HEK293 (cell line): Measurements from ENCODE around the gene WDFY2.

Experiments used
- CTCF ChIA-PET: fragments of 350-600 bp; formaldehyde crosslinking; extraction: SDS; loops from one replicate; lab custom pipeline; 2021; ENCODE audit warnings: antibody characterized with exemption; lab: Yijun Ruan, JAX
- POLR2A ChIA-PET: fragments of 300-600 bp; formaldehyde crosslinking; extraction: SDS; loops from one replicate; lab custom pipeline; 2020; ENCODE audit warnings: antibody characterized with exemption, inconsistent platforms; lab: Yijun Ruan, JAX
- H3K27ac ChIP-seq: fragments of 200-500 bp; sonication (Bioruptor generic); 2 replicates; pipeline ENCODE4 v1.5.1; 2014; ENCODE audit warnings: low read depth, low read length, control low read depth, inconsistent platforms; ENCODE audit errors: extremely low read depth
- H3K36me3 ChIP-seq, 2 experiments: fragments of 200-500 bp in 1 of 2; sonication (Bioruptor generic) in 1 of 2; 1 replicate in 1 of 2; 2 replicates in 1 of 2; pipeline ENCODE4 v1.5.1; 2014 to 2017; ENCODE audit warnings: inconsistent platforms in 2 of 2, low read length in 2 of 2; ENCODE audit not compliant: control insufficient read depth in 2 of 2, insufficient read depth in 1 of 2
- H3K4me1 ChIP-seq: fragments of 200-500 bp; sonication (Bioruptor generic); 2 replicates; pipeline ENCODE4 v1.5.1; 2014; ENCODE audit warnings: mild to moderate bottlenecking, low read length, inconsistent platforms; ENCODE audit not compliant: control insufficient read depth, insufficient read depth
- H3K4me3 ChIP-seq: 2 replicates; pipeline ENCODE4 v1.5.1; 2011; ENCODE audit warnings: low read depth, mild to moderate bottlenecking, control low read depth, low read length, moderate library complexity
- H3K9me3 ChIP-seq: fragments of 200-500 bp; sonication (Bioruptor generic); 2 replicates; pipeline ENCODE4 v1.5.1; 2014; ENCODE audit warnings: low read depth, low read length, inconsistent platforms; ENCODE audit not compliant: control insufficient read depth, insufficient read depth
- ATF2 ChIP-seq: fragments of 450-650 bp; formaldehyde crosslinking; IDR thresholded peaks from 2 replicates; pipeline ENCODE4 v1.5.1; 2016; ENCODE audit warnings: missing biosample characterization, missing genetic modification characterization, low read depth
- BCL11B ChIP-seq: fragments of 450-650 bp; formaldehyde crosslinking; IDR thresholded peaks from 2 replicates; pipeline ENCODE4 v1.5.1; 2016; ENCODE audit warnings: low read depth, missing biosample characterization, missing genetic modification characterization
- KLF7 ChIP-seq: fragments of 450-650 bp; formaldehyde crosslinking; IDR thresholded peaks from 2 replicates; pipeline ENCODE4 v1.5.1; 2016; ENCODE audit warnings: missing biosample characterization, missing genetic modification characterization, borderline replicate concordance
- MZF1 ChIP-seq: fragments of 450-650 bp; formaldehyde crosslinking; IDR thresholded peaks from 2 replicates; pipeline ENCODE4 v1.5.1; 2017; ENCODE audit warnings: missing biosample characterization, missing genetic modification characterization, borderline replicate concordance
- SALL2 ChIP-seq: fragments of 450-650 bp; formaldehyde crosslinking; IDR thresholded peaks from 2 replicates; pipeline ENCODE4 v1.5.0; 2017; ENCODE audit warnings: missing biosample characterization, mild to moderate bottlenecking, missing genetic modification characterization, borderline replicate concordance
- SETDB1 ChIP-seq: IDR thresholded peaks from one replicate; pipeline ENCODE4 v1.6.1; 2017; ENCODE audit warnings: mild to moderate bottlenecking, low read length, moderate library complexity, mixed read lengths; ENCODE audit not compliant: insufficient read length
- TRIM28 ChIP-seq: IDR thresholded peaks from 2 replicates; pipeline ENCODE4 v1.6.1; 2011; ENCODE audit warnings: low read length, control low read depth, borderline replicate concordance
- ZBTB17 ChIP-seq: fragments of 450-650 bp; formaldehyde crosslinking; IDR thresholded peaks from 2 replicates; pipeline ENCODE4 v1.5.1; 2016; ENCODE audit warnings: missing biosample characterization, missing genetic modification characterization
- ZEB2 ChIP-seq: fragments of 450-650 bp; formaldehyde crosslinking; IDR thresholded peaks from 2 replicates; pipeline ENCODE4 v1.5.1; 2016; ENCODE audit warnings: missing biosample characterization, missing genetic modification characterization
- ZFP69B ChIP-seq: fragments of 450-650 bp; formaldehyde crosslinking; IDR thresholded peaks from 2 replicates; pipeline ENCODE4 v1.5.1; 2016; ENCODE audit warnings: missing biosample characterization, missing genetic modification characterization
- ZIC2 ChIP-seq: fragments of 450-650 bp; formaldehyde crosslinking; IDR thresholded peaks from 2 replicates; pipeline ENCODE4 v1.5.1; 2016; ENCODE audit warnings: missing biosample characterization, missing genetic modification characterization
- ZNF138 ChIP-seq: fragments of 450-650 bp; formaldehyde crosslinking; IDR thresholded peaks from 2 replicates; pipeline ENCODE4 v1.5.1; 2016; ENCODE audit warnings: missing biosample characterization, missing genetic modification characterization, borderline replicate concordance
- ZNF140 ChIP-seq: fragments of 450-650 bp; formaldehyde crosslinking; IDR thresholded peaks from 2 replicates; pipeline ENCODE4 v1.5.1; 2016; ENCODE audit warnings: missing biosample characterization, missing genetic modification characterization
- ZNF18 ChIP-seq: fragments of 450-650 bp; formaldehyde crosslinking; IDR thresholded peaks from 2 replicates; pipeline ENCODE4 v1.5.1; 2016; ENCODE audit warnings: missing biosample characterization, missing genetic modification characterization
- ZNF184 ChIP-seq: fragments of 450-650 bp; IDR thresholded peaks from 2 replicates; pipeline ENCODE4 v1.5.1; 2018; ENCODE audit warnings: missing biosample characterization, mild to moderate bottlenecking, missing genetic modification characterization
- ZNF2 ChIP-seq: fragments of 450-650 bp; formaldehyde crosslinking; IDR thresholded peaks from 2 replicates; pipeline ENCODE4 v1.5.1; 2016; ENCODE audit warnings: missing biosample characterization, missing genetic modification characterization
- ZNF223 ChIP-seq: fragments of 450-650 bp; formaldehyde crosslinking; IDR thresholded peaks from 2 replicates; pipeline ENCODE4 v1.5.1; 2016; ENCODE audit warnings: missing biosample characterization, missing genetic modification characterization
- ZNF24 ChIP-seq: fragments of 450-650 bp; formaldehyde crosslinking; IDR thresholded peaks from 2 replicates; pipeline ENCODE4 v1.5.1; 2016; ENCODE audit warnings: missing biosample characterization, missing genetic modification characterization
- ZNF366 ChIP-seq: fragments of 450-650 bp; formaldehyde crosslinking; conservative IDR thresholded peaks from 2 replicates; pipeline ENCODE4 v1.5.1; 2016; ENCODE audit warnings: missing biosample characterization, missing genetic modification characterization
- ZNF398 ChIP-seq: fragments of 450-650 bp; formaldehyde crosslinking; IDR thresholded peaks from 2 replicates; pipeline ENCODE4 v1.5.1; 2017; ENCODE audit warnings: missing biosample characterization, missing genetic modification characterization
- ZNF426 ChIP-seq: fragments of 450-650 bp; formaldehyde crosslinking; IDR thresholded peaks from 2 replicates; pipeline ENCODE4 v1.5.1; 2017; ENCODE audit warnings: missing biosample characterization, missing genetic modification characterization, mild to moderate bottlenecking, inconsistent platforms, moderate library complexity
- ZNF473 ChIP-seq: fragments of 450-650 bp; formaldehyde crosslinking; IDR thresholded peaks from 2 replicates; pipeline ENCODE4 v1.5.1; 2017; ENCODE audit warnings: missing biosample characterization, missing genetic modification characterization
- ZNF558 ChIP-seq: fragments of 450-650 bp; formaldehyde crosslinking; IDR thresholded peaks from 2 replicates; pipeline ENCODE4 v1.5.1; 2016; ENCODE audit warnings: missing biosample characterization, missing genetic modification characterization
- ZNF561 ChIP-seq: fragments of 450-650 bp; IDR thresholded peaks from 2 replicates; pipeline ENCODE4 v1.5.1; 2018; ENCODE audit warnings: missing biosample characterization, missing genetic modification characterization, borderline replicate concordance
- ZNF610 ChIP-seq: fragments of 450-650 bp; formaldehyde crosslinking; IDR thresholded peaks from 2 replicates; pipeline ENCODE4 v1.5.1; 2016; ENCODE audit warnings: missing biosample characterization, missing genetic modification characterization, borderline replicate concordance
- ZNF623 ChIP-seq: fragments of 450-650 bp; formaldehyde crosslinking; IDR thresholded peaks from 2 replicates; pipeline ENCODE4 v1.5.1; 2016; ENCODE audit warnings: missing biosample characterization, missing genetic modification characterization
- ZNF624 ChIP-seq: fragments of 450-650 bp; formaldehyde crosslinking; IDR thresholded peaks from 2 replicates; pipeline ENCODE4 v1.5.1; 2017; ENCODE audit warnings: missing biosample characterization, missing genetic modification characterization
- ZNF658 ChIP-seq: fragments of 450-650 bp; formaldehyde crosslinking; IDR thresholded peaks from 2 replicates; pipeline ENCODE4; 2016; ENCODE audit warnings: missing biosample characterization, missing genetic modification characterization
- ZNF704 ChIP-seq: fragments of 450-650 bp; formaldehyde crosslinking; IDR thresholded peaks from 2 replicates; pipeline ENCODE4 v1.5.1; 2016; ENCODE audit warnings: missing biosample characterization, missing genetic modification characterization
- ZNF830 ChIP-seq: fragments of 450-650 bp; IDR thresholded peaks from 2 replicates; pipeline ENCODE4 v1.5.0; 2018; ENCODE audit warnings: missing biosample characterization, missing genetic modification characterization, low read depth, mild to moderate bottlenecking, moderate library complexity

WDFY2 gene

GRCh38 chr13:51603716-51604115, 19.5 kb downstream of the WDFY2 start:
- CTCF ChIA-PET: no interaction called here
- no peaks in the 10 kb centered on the region for H3K9me3 ChIP-seq
- POLR2A ChIA-PET: interaction anchor here (1.6 kb wide), 1 partner anchor 151 kb away, joined by 4 read pairs; the partner anchor contains the start of gene INTS6
- no peak for TF ChIP-seq SETDB1
- no peak for TF ChIP-seq ATF2 (tag by site-specific recombination)
- TF ChIP-seq ZNF658 (tag by site-specific recombination): no peak
- TF ChIP-seq ZNF366 (tag by site-specific recombination): no peak
- TF ChIP-seq ZNF426: no peak
- no peak for TF ChIP-seq ZNF610 (tag by site-specific recombination)
- TF ChIP-seq ZNF704 (tag by site-specific recombination): no peak
- TF ChIP-seq TRIM28: no peak
- no peak for TF ChIP-seq ZNF2 (tag by site-specific recombination)
- no peak for TF ChIP-seq SALL2 (tag by site-specific recombination)
- no peak for TF ChIP-seq ZNF558
- TF ChIP-seq ZNF473 (tag by site-specific recombination): no peak
- no peak for TF ChIP-seq ZNF561
- TF ChIP-seq ZNF184 (tag by site-specific recombination): no peak
- TF ChIP-seq MZF1 (tag by site-specific recombination): no peak
- TF ChIP-seq ZNF18 (tag by site-specific recombination): no peak
- no peak for TF ChIP-seq ZIC2 (tag by site-specific recombination)
- TF ChIP-seq, all 188 proteins: peak for 0
- H3K27ac ChIP-seq: no peak overlapping the region
- H3K36me3 ChIP-seq: no peaks in the 10 kb centered on the region
- no peak overlapping the region for H3K4me3 ChIP-seq
- H3K4me1 ChIP-seq: 0 out of 2 replicates have a peak, but pooled peaks cover 2% of the 10 kb centered on the region

GRCh38 chr13:51605698-51606097, 21.4 kb downstream of the WDFY2 start:
- H3K36me3 ChIP-seq: no peaks in the 10 kb centered on the region
- ChIA-PET POLR2A (no interaction called here), CTCF (no interaction called here)
- no peak overlapping the region for H3K27ac ChIP-seq
- H3K9me3 ChIP-seq: no peaks in the 10 kb centered on the region
- H3K4me1 ChIP-seq: 0 out of 2 replicates have a peak, but pooled peaks cover 2% of the 10 kb centered on the region
- no peak overlapping the region for H3K4me3 ChIP-seq
- TF ChIP-seq ZNF610 (tag by site-specific recombination) (no peak), ZNF24 (no peak), ZNF138 (tag by site-specific recombination) (no peak), KLF7 (no peak), BCL11B (no peak), ZNF223 (tag by site-specific recombination) (no peak), ZNF830 (no peak), ZNF623 (tag by site-specific recombination) (no peak), ZFP69B (tag by site-specific recombination) (no peak), ZNF398 (no peak), ZNF140 (tag by site-specific recombination) (no peak), ZEB2 (tag by site-specific recombination) (no peak), ZBTB17 (tag by site-specific recombination) (no peak), ZNF18 (tag by site-specific recombination) (no peak), ZNF426 (no peak), ZNF624 (tag by site-specific recombination) (no peak)
